ENCODE data around the gene NEAT1.
"Not testable (repeated sequence)": the region's sequence is repeated elsewhere in the genome, so short reads cannot be mapped to it uniquely, and the experiment has no call there.

NEAT1 gene

GRCh38 chr11:65468874-65469333, 46.3 kb downstream of the NEAT1 start:
- DNase-seq (ENCODE audit: insufficient read length, low spot score), result no peak
- FAIRE-seq, result no peak
- no peak for TF ChIP-seq POLR2A (IDR thresholded peaks at IDR 0.05; ENCODE audit: low read depth, low read length)

- no peak for TF ChIP-seq POLR2A (IDR thresholded peaks at IDR 0.05; ENCODE audit: low read depth, low read length)
- FAIRE-seq (no peak), DNase-seq (ENCODE audit: insufficient read length, low spot score) (no peak)
Measured at GRCh38 chr11:65470433-65471049, 47.9 kb downstream of the NEAT1 start.

- no peak for TF ChIP-seq POLR2A (IDR thresholded peaks at IDR 0.05; ENCODE audit: low read depth, low read length)
- DNase-seq (ENCODE audit: insufficient read length, low spot score) (no peak), FAIRE-seq (no peak)
Measured at GRCh38 chr11:65471447-65471891, 48.9 kb downstream of the NEAT1 start.

DNA sequence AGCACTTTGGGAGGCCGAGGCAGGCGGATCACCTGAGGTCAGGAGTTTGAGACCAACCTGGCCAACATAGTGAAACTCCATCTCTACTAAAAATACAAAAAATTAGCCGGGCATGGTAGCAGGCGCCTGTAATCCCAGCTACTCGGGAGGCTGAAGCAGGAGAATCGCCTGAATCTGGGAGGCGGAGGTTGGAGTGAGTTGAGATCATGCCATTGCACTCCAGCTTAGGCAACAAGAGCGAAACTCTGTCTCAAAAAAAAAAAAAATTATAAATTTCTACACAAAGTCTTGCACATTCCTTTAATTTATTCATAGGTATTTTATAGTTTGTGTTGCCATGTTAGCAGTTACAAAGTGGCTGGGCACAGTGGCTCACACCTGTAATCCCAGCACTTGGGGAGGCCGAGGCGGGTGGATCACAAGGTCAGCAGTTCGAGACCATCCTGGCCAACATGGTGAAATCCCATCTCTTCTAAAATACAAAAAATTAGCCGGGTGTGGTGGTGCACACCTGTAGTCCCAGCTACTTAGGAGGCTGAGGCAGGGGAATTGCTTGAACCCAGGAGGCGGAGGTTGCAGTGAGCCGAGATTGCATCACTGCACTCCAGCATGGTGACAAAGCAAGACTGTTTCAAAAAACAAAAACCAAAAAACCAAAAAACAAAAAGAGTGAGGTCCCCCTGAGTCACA, 50.1 kb downstream of the NEAT1 start:
- FAIRE-seq; DNase-seq (ENCODE audit: insufficient read length, low spot score): not testable (repeated sequence)

DNA sequence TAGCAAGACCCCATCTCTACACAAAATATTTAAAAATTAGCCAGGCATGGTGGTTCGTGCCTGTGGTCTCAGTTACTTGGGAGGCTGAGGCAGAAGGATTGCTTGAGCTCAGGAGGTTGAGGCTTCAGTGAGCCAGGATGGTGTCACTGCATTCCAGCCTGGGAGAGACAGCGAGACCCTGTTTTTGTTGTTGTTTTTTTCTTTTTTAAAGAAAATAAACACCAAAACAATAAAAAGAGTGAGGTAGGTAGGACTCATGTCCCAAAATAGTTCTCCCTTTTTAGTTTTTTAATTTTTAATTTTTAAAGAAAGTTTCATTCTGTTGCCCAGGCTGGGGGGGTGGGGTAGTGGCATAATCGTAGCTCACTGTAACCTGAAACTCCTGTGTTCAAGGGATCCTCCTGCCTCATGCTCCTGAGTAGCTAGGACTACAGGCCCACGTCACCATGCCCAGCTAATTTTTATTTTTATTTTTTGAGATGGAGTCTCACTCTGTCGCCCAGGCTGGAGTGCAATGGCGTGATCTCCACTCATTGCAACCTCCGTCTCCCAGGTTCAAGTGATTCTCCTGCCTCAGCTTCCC, 50.8 kb downstream of the NEAT1 start:
- FAIRE-seq, result no peak
- no peak for TF ChIP-seq POLR2A (IDR thresholded peaks at IDR 0.05; ENCODE audit: low read depth, low read length)
- no peak for DNase-seq (ENCODE audit: insufficient read length, low spot score)

GRCh38 chr11:65474864-65475263, 52.3 kb downstream of the NEAT1 start:
- TF ChIP-seq POLR2A (IDR thresholded peaks at IDR 0.05; ENCODE audit: low read depth, low read length), result no peak
- FAIRE-seq, result no peak
- no peak for DNase-seq (ENCODE audit: insufficient read length, low spot score)

- no peak for FAIRE-seq
- TF ChIP-seq POLR2A (IDR thresholded peaks at IDR 0.05; ENCODE audit: low read depth, low read length), result no peak
- DNase-seq (ENCODE audit: insufficient read length, low spot score), result no peak
Measured at GRCh38 chr11:65476632-65477148, 54.1 kb downstream of the NEAT1 start.

GRCh38 chr11:65477149-65477965, 54.8 kb downstream of the NEAT1 start:
- peak; percentile 79 for DNase-seq (ENCODE audit: insufficient read length, low spot score)
- peak; percentile 66; the same call in 1 of the 2 replicates for TF ChIP-seq POLR2A (IDR thresholded peaks at IDR 0.05; ENCODE audit: low read depth, low read length)
- no peak for FAIRE-seq

DNA sequence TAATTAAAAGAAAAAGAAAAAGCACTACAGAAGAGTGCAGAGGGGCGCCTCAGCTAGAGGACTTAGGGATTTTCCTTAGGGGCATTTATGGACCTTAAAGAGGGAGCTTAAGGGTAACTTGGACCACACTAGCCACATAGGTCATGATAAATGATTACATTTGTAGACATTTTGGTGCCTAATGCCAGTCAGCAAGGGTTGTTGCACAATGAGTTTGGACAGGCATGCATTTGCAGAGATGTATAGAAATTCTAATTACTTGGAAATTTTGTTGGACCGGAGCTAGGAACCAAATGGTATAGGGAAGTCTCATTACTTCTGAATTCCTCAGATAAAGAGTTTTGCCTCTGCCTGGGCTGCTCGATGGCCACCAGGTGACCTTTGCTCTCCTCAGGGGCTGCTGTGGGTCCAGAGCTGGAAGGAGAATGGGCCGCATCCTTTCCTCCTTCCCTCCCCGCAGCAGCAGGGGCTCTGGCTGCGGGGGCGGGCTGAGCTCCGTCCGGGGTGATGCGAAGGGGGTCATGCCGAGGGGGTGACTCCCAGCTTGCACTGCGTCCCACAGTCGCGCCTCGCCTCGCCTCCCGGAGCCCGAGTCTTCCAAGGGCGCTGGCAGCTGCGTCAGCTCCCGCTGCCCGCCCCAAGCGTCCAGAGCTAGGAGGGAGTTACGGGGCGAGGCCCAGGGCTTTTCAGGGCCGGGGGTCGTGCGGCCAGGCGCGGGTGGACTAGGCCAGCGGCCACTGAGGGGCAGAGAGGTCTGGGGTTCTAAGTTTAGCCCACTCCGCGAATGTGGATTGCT, 56.0 kb downstream of the NEAT1 start:
- DNase-seq (ENCODE audit: insufficient read length, low spot score) (no peak), FAIRE-seq (no peak)
- TF ChIP-seq POLR2A (IDR thresholded peaks at IDR 0.05; ENCODE audit: low read depth, low read length), result peak; percentile 43; the same call in 1 of the 2 replicates

DNA sequence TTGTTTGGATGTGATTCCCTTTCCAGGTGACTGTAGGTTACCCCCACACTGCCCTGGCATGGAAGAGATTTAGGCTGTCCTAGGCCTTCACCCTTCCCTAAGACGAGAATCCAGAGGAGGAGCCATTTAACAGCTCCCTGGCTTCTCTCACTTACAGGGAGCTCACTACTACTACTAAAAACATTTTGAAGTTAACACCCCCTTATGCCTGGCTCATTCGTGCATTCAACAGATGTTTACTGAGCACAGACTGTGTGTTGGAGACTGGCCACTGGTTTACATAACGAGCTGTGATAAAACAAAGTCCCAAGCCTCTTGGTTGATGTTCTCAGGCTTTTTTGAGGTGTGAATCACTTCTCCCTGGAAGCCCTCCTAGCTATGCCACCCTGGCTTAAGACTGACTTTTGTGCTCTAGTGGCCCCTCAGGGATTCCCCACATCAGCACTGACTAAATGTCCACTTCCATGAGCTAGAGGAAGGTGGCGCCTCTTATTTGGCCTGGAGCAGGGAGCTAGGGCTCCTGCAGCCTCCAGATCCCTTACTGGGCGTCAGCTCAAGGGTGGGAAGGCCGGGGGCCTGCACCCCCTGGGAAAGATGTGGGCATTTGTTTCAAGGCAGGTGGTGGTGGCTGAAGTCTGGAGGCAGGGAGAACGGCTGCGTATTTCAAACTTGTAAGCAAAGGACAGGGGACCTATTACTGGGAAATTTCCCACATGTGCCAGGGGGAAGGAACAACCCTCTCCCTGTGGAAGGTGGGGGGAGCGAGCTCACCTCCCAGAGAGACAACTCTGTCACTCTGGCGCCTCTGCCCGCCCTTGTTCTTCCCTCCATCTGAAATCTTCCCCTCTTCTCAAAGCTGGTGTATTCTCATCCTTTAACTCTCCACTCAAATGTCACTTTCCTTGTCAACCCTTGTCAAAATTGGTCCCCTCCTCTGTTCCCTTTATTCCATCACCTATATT, 56.9 kb downstream of the NEAT1 start:
- no peak for DNase-seq (ENCODE audit: insufficient read length, low spot score)
- TF ChIP-seq POLR2A (IDR thresholded peaks at IDR 0.05; ENCODE audit: low read depth, low read length), result no peak
- FAIRE-seq, result no peak

DNA sequence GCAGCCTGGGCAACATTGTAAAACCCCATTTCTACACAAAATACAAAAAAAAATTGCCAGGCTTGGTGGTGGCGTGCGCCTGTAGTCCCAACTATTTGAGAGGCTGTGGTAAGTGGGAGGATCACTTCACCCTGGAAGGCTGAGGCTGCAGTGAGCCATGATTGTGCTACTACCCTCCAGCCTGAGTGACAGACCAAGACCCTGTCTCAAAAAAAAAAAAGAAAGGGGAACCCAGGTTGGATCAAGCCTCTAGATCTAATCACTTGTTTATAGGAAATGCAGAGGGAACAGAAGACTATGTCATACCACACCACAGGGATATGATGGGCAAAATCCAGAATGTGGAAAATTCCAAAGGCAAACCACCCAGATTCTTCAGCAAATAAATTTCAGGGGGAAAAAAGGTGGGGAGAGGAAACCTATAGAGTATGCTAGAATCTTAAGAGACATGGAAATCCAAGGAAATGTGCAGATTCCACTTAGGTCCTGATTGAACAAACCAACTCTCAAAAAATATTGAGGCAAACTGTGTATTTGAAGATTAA, 59.8 kb downstream of the NEAT1 start:
- FAIRE-seq (no peak), DNase-seq (ENCODE audit: insufficient read length, low spot score) (no peak)
- no peak for TF ChIP-seq POLR2A (IDR thresholded peaks at IDR 0.05; ENCODE audit: low read depth, low read length)

DNA sequence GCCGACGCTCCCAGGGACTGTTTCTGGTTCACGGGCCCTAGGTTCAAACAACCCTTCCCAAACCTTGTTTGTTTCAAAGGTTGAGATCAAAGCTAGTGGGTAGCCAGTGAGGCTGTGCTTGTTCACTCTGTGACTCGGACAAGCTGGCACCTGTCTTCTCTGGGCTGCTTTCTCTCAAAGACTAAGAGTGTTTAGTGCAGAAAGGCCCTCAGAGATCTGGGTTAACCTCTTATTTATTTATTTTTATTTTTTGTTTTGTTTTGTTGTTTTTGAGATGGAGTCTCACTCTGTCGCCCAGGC, 63.3 kb downstream of the NEAT1 start:
- TF ChIP-seq POLR2A (IDR thresholded peaks at IDR 0.05; ENCODE audit: low read depth, low read length), result no peak
- DNase-seq (ENCODE audit: insufficient read length, low spot score), result no peak
- FAIRE-seq, result no peak

All from H54 (cell line).